Measurements from ENCODE around the gene FABP1. TPM values are rescaled to one million over a fixed set of nuclear protein-coding genes. Genes with fewer than 3 reads are reported as not detected.

FABP1 gene
- total RNA-seq, 4 donors from 2014 or later = 0.41 to 11.6 (median 5.2) TPM

GRCh38 chr2:88087763-88088162 lies 40.1 kb downstream of the FABP1 start:
- intact Hi-C loops (cut with DNase I; ENCODE audit: low total_unique reads) (no loop called here), in situ Hi-C loops (cut with MboI; ENCODE audit: low sequenced_read_pairs in 4 of 4) (no loop called here)
- Histone ChIP-seq H3K36me3 (peaks cover 0 to 59% of the 10 kb centered on the region in 2 donors), H3K27ac (peak overlapping the region in 2 of 4 donors; percentile 3 to 35), H3K9me3 (no peaks in the 10 kb centered on the region), H3K27me3 (no peaks in the 10 kb centered on the region), H3K4me1 (peaks cover 8 to 17% of the 10 kb centered on the region in 2 donors), H3K4me3 (no peak overlapping the region)
- ATAC-seq = no peak
- no peak for DNase-seq
- TF ChIP-seq CTCF (IDR thresholded peaks at IDR 0.05 in 4 of 5, conservative IDR thresholded peaks at IDR 0.05 in 1 of 5) (no peak), POLR2A (IDR thresholded peaks at IDR 0.05) (no peak)

GRCh38 chr2:88087073-88087472 lies 40.8 kb downstream of the FABP1 start:
- intact Hi-C loops (cut with DNase I; ENCODE audit: low total_unique reads) (no loop called here), in situ Hi-C loops (cut with MboI; ENCODE audit: low sequenced_read_pairs in 4 of 4) (no loop called here)
- Histone ChIP-seq H3K27me3 (no peaks in the 10 kb centered on the region), H3K27ac (peak overlapping the region in 3 of 4 donors; percentile 3 to 35 (median 10)), H3K36me3 (peaks cover 0 to 52% of the 10 kb centered on the region in 2 donors), H3K9me3 (no peaks in the 10 kb centered on the region), H3K4me1 (peaks cover 14 to 17% of the 10 kb centered on the region in 2 donors), H3K4me3 (no peak overlapping the region)
- ATAC-seq (no peak), DNase-seq (no peak)
- no peak for TF ChIP-seq CTCF (IDR thresholded peaks at IDR 0.05 in 4 of 5, conservative IDR thresholded peaks at IDR 0.05 in 1 of 5)
- TF ChIP-seq POLR2A (IDR thresholded peaks at IDR 0.05) = no peak

GRCh38 chr2:88086401-88086800 lies 41.5 kb downstream of the FABP1 start:
- no peak for TF ChIP-seq POLR2A (IDR thresholded peaks at IDR 0.05)
- TF ChIP-seq CTCF (IDR thresholded peaks at IDR 0.05 in 4 of 5, conservative IDR thresholded peaks at IDR 0.05 in 1 of 5) = no peak
- in situ Hi-C loops (cut with MboI; ENCODE audit: low sequenced_read_pairs in 4 of 4) (no loop called here), intact Hi-C loops (cut with DNase I; ENCODE audit: low total_unique reads) (no loop called here)
- Histone ChIP-seq H3K27me3 (no peaks in the 10 kb centered on the region), H3K4me3 (no peak overlapping the region), H3K36me3 (peaks cover 0 to 45% of the 10 kb centered on the region in 2 donors), H3K4me1 (peaks cover 19 to 20% of the 10 kb centered on the region in 2 donors), H3K9me3 (no peaks in the 10 kb centered on the region), H3K27ac (peak overlapping the region; percentile 31 to 69 (median 56))
- ATAC-seq = no peak
- DNase-seq = no peak

GRCh38 chr2:88085602-88086001 lies 42.3 kb downstream of the FABP1 start:
- in situ Hi-C loops (cut with MboI; ENCODE audit: low sequenced_read_pairs in 4 of 4) = no loop called here
- no peaks in the 10 kb centered on the region for H3K9me3 ChIP-seq
- DNase-seq (no peak), ATAC-seq (peak in 1 of 2 donors; percentile 16)
- H3K4me3 ChIP-seq = no peak overlapping the region
- no peak for TF ChIP-seq CTCF (IDR thresholded peaks at IDR 0.05 in 4 of 5, conservative IDR thresholded peaks at IDR 0.05 in 1 of 5)
- TF ChIP-seq POLR2A (IDR thresholded peaks at IDR 0.05) = no peak
- H3K27ac ChIP-seq = peak overlapping the region; percentile 31 to 69 (median 56)
- H3K4me1 ChIP-seq = peaks cover 27% of the 10 kb centered on the region in 2 donors
- intact Hi-C loops (cut with DNase I; ENCODE audit: low total_unique reads) = no loop called here
- peaks cover 0 to 37% of the 10 kb centered on the region in 2 donors for H3K36me3 ChIP-seq
- no peaks in the 10 kb centered on the region for H3K27me3 ChIP-seq

- Histone ChIP-seq H3K4me1 (peaks cover 28 to 30% of the 10 kb centered on the region in 2 donors), H3K27me3 (no peaks in the 10 kb centered on the region), H3K36me3 (peaks cover 0 to 35% of the 10 kb centered on the region in 2 donors), H3K27ac (peak overlapping the region in 3 of 4 donors; percentile 14 to 57 (median 56)), H3K4me3 (no peak overlapping the region), H3K9me3 (no peaks in the 10 kb centered on the region)
- DNase-seq (no peak), ATAC-seq (no peak)
- no peak for TF ChIP-seq POLR2A (IDR thresholded peaks at IDR 0.05)
- no peak for TF ChIP-seq CTCF (IDR thresholded peaks at IDR 0.05 in 4 of 5, conservative IDR thresholded peaks at IDR 0.05 in 1 of 5)
- in situ Hi-C loops (cut with MboI; ENCODE audit: low sequenced_read_pairs in 4 of 4) = no loop called here
- intact Hi-C loops (cut with DNase I; ENCODE audit: low total_unique reads) = no loop called here
These were observed 42.8 kb downstream of the FABP1 start for GRCh38 chr2:88085099-88085498.
